ENCODE data around the gene E2F8.

E2F8 gene

GRCh38 chr11:19225123-19225522 lies 15.6 kb downstream of the E2F8 start:
- no peak overlapping the region for H3K4me3 ChIP-seq (replicated peaks; ENCODE audit: low read depth, low read length)
- TF ChIP-seq, protein P1, sequence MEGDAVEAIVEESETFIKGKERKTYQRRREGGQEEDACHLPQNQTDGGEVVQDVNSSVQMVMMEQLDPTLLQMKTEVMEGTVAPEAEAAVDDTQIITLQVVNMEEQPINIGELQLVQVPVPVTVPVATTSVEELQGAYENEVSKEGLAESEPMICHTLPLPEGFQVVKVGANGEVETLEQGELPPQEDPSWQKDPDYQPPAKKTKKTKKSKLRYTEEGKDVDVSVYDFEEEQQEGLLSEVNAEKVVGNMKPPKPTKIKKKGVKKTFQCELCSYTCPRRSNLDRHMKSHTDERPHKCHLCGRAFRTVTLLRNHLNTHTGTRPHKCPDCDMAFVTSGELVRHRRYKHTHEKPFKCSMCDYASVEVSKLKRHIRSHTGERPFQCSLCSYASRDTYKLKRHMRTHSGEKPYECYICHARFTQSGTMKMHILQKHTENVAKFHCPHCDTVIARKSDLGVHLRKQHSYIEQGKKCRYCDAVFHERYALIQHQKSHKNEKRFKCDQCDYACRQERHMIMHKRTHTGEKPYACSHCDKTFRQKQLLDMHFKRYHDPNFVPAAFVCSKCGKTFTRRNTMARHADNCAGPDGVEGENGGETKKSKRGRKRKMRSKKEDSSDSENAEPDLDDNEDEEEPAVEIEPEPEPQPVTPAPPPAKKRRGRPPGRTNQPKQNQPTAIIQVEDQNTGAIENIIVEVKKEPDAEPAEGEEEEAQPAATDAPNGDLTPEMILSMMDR (IDR thresholded peaks at IDR 0.05; ENCODE audit: low read depth, low read length, missing control alignments): no peak
- DNase-seq (ENCODE audit: extremely low read depth, low read depth): no peak

GRCh38 chr11:19220903-19221724 lies 19.6 kb downstream of the E2F8 start:
- DNase-seq (ENCODE audit: extremely low read depth, low read depth): no peak
- H3K4me3 ChIP-seq (replicated peaks; ENCODE audit: low read depth, low read length): no peak overlapping the region
- TF ChIP-seq, protein P1 (IDR thresholded peaks at IDR 0.05; ENCODE audit: low read depth, low read length, missing control alignments): no peak

GRCh38 chr11:19218786-19219460 lies 21.8 kb downstream of the E2F8 start:
- TF ChIP-seq, protein P1 (IDR thresholded peaks at IDR 0.05; ENCODE audit: low read depth, low read length, missing control alignments): no peak
- H3K4me3 ChIP-seq (replicated peaks; ENCODE audit: low read depth, low read length): no peak overlapping the region
- DNase-seq (ENCODE audit: extremely low read depth, low read depth): no peak

- TF ChIP-seq, protein P1 (IDR thresholded peaks at IDR 0.05; ENCODE audit: low read depth, low read length, missing control alignments): no peak
- no peak for DNase-seq (ENCODE audit: extremely low read depth, low read depth)
- no peak overlapping the region for H3K4me3 ChIP-seq (replicated peaks; ENCODE audit: low read depth, low read length)
Measured at GRCh38 chr11:19218216-19218615, 22.5 kb downstream of the E2F8 start.

DNA sequence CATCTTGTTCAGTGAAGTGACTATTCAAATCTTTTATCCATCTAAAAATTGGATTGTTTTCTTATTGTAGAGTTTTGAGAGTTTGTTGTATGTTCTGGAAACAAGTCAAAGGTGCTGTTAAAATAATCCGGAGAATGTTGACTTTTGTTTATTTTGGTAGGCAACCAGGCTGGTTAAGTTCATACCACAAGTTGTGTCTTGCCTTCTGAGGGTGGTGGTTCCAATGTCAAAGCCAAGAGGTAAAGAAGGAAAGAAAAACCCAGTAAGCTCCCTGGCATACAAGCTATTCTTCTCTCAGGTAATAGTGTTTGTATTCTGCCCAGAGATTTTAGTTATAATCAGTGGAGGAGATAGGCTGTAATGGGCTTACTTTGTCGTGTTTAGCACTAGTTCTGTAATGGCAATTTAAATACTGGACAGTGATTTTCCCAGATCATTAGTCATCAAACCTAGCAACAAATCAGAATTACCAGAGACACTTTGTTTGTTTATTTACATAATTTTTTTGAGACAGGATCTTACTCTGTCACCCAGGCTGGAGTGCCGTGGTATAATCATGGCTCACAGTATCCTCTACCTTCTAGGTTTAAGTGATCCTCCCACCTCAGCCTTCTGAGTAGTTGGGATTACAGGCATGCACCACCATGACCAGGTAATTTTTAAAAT lies 23.9 kb downstream of the E2F8 start:
- DNase-seq (ENCODE audit: extremely low read depth, low read depth): no peak
- TF ChIP-seq, protein P1 (IDR thresholded peaks at IDR 0.05; ENCODE audit: low read depth, low read length, missing control alignments): no peak
- no peak overlapping the region for H3K4me3 ChIP-seq (replicated peaks; ENCODE audit: low read depth, low read length)

GRCh38 chr11:19216021-19216420 lies 24.7 kb downstream of the E2F8 start:
- DNase-seq (ENCODE audit: extremely low read depth, low read depth): no peak
- no peak overlapping the region for H3K4me3 ChIP-seq (replicated peaks; ENCODE audit: low read depth, low read length)
- TF ChIP-seq, protein P1 (IDR thresholded peaks at IDR 0.05; ENCODE audit: low read depth, low read length, missing control alignments): no peak

Data from HFF-Myc (cell line).